K562 (cell line): Measurements from ENCODE around the gene NR1H2. TPM values are rescaled to one million over a fixed set of nuclear protein-coding genes. Genes with fewer than 3 reads are reported as not detected.
A peak's percentile ranks its signal among the peaks of the same experiment; 100 is the strongest.

Source experiments
- ATAC-seq: fragments of 200-7000 bp; cut with Tn5 transposase; 3 replicates; pipeline ENCODE4 v1.9.1; 2020; ENCODE audit warnings: moderate library complexity
- BruUV-seq: library from RNA; stranded (reverse); fragments of 400-500 nt; replicated peaks from 2 replicates; lab custom pipeline; 2021; lab: Mats Ljungman, UMichigan
- CTCF ChIA-PET: fragments of 300-600 bp; formaldehyde crosslinking; extraction: SDS; loops from one replicate; lab custom pipeline; 2021; ENCODE audit warnings: low intra/inter-chr PET ratio; lab: Yijun Ruan, JAX
- POLR2A ChIA-PET: fragments of 300-600, 350-650 bp; sonication (Branson Sonifier 250); formaldehyde crosslinking; extraction: SDS; loops from one replicate; lab custom pipeline; 2021; ENCODE audit warnings: antibody characterized with exemption, inconsistent platforms; lab: Yijun Ruan, JAX
- DNase-seq, 4 experiments: peaks; one replicate each; pipeline versions ENCODE4 v3.0.0 to v3.0.0-alpha.2; 2011 to 2018; ENCODE audit warnings: low spot score in 3 of 4, mixed read lengths in 3 of 4; ENCODE audit errors: extremely low read depth in 1 of 4
- FAIRE-seq: peaks from 2 replicates; lab custom pipeline; 2011; peaks lifted over from hg19 to GRCh38; lab: Jason Lieb, UNC
- H2AFZ ChIP-seq: 2 replicates; pipeline ENCODE4 v1.6.0; 2011; ENCODE audit warnings: low read depth, low read length, control low read depth, inconsistent platforms
- H3K27ac ChIP-seq: fragments of 200-600 bp; 3 replicates; pipeline ENCODE4 v1.8.0; 2011; ENCODE audit warnings: low read depth, mild to moderate bottlenecking, control low read depth, inconsistent platforms, low read length, moderate library complexity, mixed read lengths; ENCODE audit errors: extremely low read depth
- H3K27me3 ChIP-seq, 2 experiments: fragments of 300-600 bp in 1 of 2; 2 replicates in 1 of 2; 3 replicates in 1 of 2; pipeline versions ENCODE4 v1.6.0 to v1.8.0; 2011; ENCODE audit warnings: inconsistent platforms in 2 of 2, low read length in 2 of 2, mild to moderate bottlenecking in 1 of 2, mixed read lengths in 1 of 2, moderate library complexity in 1 of 2; ENCODE audit not compliant: control insufficient read depth in 2 of 2, insufficient read depth in 2 of 2
- H3K36me3 ChIP-seq: fragments of 300-600 bp; 3 replicates; pipeline ENCODE4 v1.8.0; 2011; ENCODE audit warnings: mild to moderate bottlenecking, low read length, inconsistent platforms; ENCODE audit not compliant: control insufficient read depth, insufficient read depth
- H3K4me1 ChIP-seq, 2 experiments: fragments of 200-600 bp in 1 of 2; replicated peaks in 1 of 2; 2 replicates in 1 of 2; 3 replicates in 1 of 2; pipeline versions ENCODE4 v1.5.1 to v1.8.0; 2011; ENCODE audit warnings: inconsistent platforms in 2 of 2, low read length in 2 of 2, mild to moderate bottlenecking in 1 of 2, mixed read lengths in 1 of 2, moderate library complexity in 1 of 2; ENCODE audit not compliant: control insufficient read depth in 2 of 2, insufficient read depth in 2 of 2
- H3K4me2 ChIP-seq: 2 replicates; pipeline ENCODE4 v1.6.1; 2011; ENCODE audit warnings: low read length, control low read depth, inconsistent platforms, mixed read lengths; ENCODE audit not compliant: insufficient read depth
- H3K4me3 ChIP-seq: fragments of 200-600 bp; sonication (generic), shearing (Covaris generic); 2 replicates; pipeline ENCODE4 v1.5.1; 2016; ENCODE audit warnings: control low read depth, inconsistent platforms
- H3K79me2 ChIP-seq: fragments of 200-600 bp; 3 replicates; pipeline ENCODE4 v1.8.0; 2011; ENCODE audit warnings: low read length, inconsistent platforms; ENCODE audit not compliant: control insufficient read depth, insufficient read depth
- H3K9ac ChIP-seq, 2 experiments: 2 replicates each; pipeline versions ENCODE4 v1.6.0 to v1.6.1; 2011; ENCODE audit warnings: low read depth in 2 of 2, low read length in 2 of 2, control low read depth in 1 of 2, inconsistent platforms in 1 of 2, mild to moderate bottlenecking in 1 of 2, mixed read lengths in 1 of 2; ENCODE audit not compliant: insufficient read depth in 1 of 2
- H3K9me1 ChIP-seq: one replicate; pipeline ENCODE4 v1.6.0; 2011; ENCODE audit warnings: inconsistent platforms, mild to moderate bottlenecking, low read length, moderate library complexity; ENCODE audit not compliant: control insufficient read depth, insufficient read depth
- H3K9me3 ChIP-seq: replicated peaks from 2 replicates; pipeline ENCODE4 v1.5.1; 2011; ENCODE audit warnings: low read depth, low read length, inconsistent platforms; ENCODE audit not compliant: control insufficient read depth, insufficient read depth
- H4K20me1 ChIP-seq: replicated peaks from 2 replicates; pipeline ENCODE4 v1.6.1; 2011; ENCODE audit warnings: low read length, inconsistent platforms, mixed read lengths; ENCODE audit not compliant: control insufficient read depth, insufficient read depth
- ARID4B ChIP-seq: sonication (generic); formaldehyde crosslinking; IDR thresholded peaks from 2 replicates; pipeline ENCODE4 v1.8.0; 2022; ENCODE audit warnings: mild to moderate bottlenecking, missing genetic modification reagents
- ESRRA ChIP-seq: fragments of 450-650 bp; IDR thresholded peaks from 2 replicates; pipeline ENCODE4 v1.6.1; 2014; ENCODE audit warnings: low read depth, mild to moderate bottlenecking, moderate library complexity, borderline replicate concordance
- MNT ChIP-seq, 2 experiments: fragments of 450-650 bp; conservative IDR thresholded peaks; 2 replicates each; pipeline ENCODE4 v1.6.1; 2017; ENCODE audit warnings: mild to moderate bottlenecking in 2 of 2, moderate library complexity in 2 of 2
- PURB ChIP-seq: sonication (generic); formaldehyde crosslinking; IDR thresholded peaks from 2 replicates; pipeline ENCODE4 v1.9.0; 2021; ENCODE audit warnings: low read depth, mild to moderate bottlenecking, missing genetic modification reagents
- RBM14 ChIP-seq: fragments of 200-400 bp; formaldehyde crosslinking; IDR thresholded peaks from 2 replicates; pipeline ENCODE4 v1.6.1; 2018; ENCODE audit warnings: low read depth, mild to moderate bottlenecking, low read length, moderate library complexity, borderline replicate concordance; ENCODE audit not compliant: insufficient read depth
- SMARCA5 ChIP-seq: fragments of 450-650 bp; IDR thresholded peaks from 2 replicates; pipeline ENCODE4 v1.6.1; 2016
- SUPT5H ChIP-seq: fragments of 450-650 bp; IDR thresholded peaks from 2 replicates; pipeline ENCODE4 v1.6.1; 2016
- TCF15 ChIP-seq: fragments of 250-450 bp; sonication (Bioruptor Pico); IDR thresholded peaks from 2 replicates; pipeline ENCODE4 v1.8.0; 2022; ENCODE audit warnings: moderate library complexity, mild to moderate bottlenecking, inconsistent platforms
- TCFL5 ChIP-seq: fragments of 250-450 bp; sonication (Bioruptor Pico); conservative IDR thresholded peaks from 2 replicates; pipeline ENCODE4 v1.6.1; 2021; ENCODE audit warnings: mild to moderate bottlenecking, moderate library complexity, matching md5 sums
- XRCC3 ChIP-seq: fragments of 450-650 bp; IDR thresholded peaks from 2 replicates; pipeline ENCODE4 v1.6.1; 2017; ENCODE audit warnings: mild to moderate bottlenecking, moderate library complexity
- ZKSCAN1 ChIP-seq: fragments of 150-350 bp; IDR thresholded peaks from 2 replicates; pipeline ENCODE4 v1.6.1; 2016; ENCODE audit warnings: low read depth, low read length
- ZNF121 ChIP-seq: sonication (generic); formaldehyde crosslinking; conservative IDR thresholded peaks from 2 replicates; pipeline ENCODE4 v1.8.0; 2022; ENCODE audit warnings: missing genetic modification reagents
- ZNF77 ChIP-seq: fragments of 250-450 bp; sonication (Bioruptor Pico); IDR thresholded peaks from 2 replicates; pipeline ENCODE4 v1.5.0; 2020
- WGBS: fragments of 100-300 bp; shearing (Covaris generic); methylation state at CpG from one replicate; pipeline ENCODE4 v1.1.6; 2016; ENCODE audit warnings: low coverage, mixed read lengths; ENCODE audit not compliant: insufficient coverage; ENCODE audit errors: missing lambda C conversion rate; 5-methylcytosine and 5-hydroxymethylcytosine counted together
- in situ Hi-C: fragments of 300-500 bp; cut with MboI; formaldehyde crosslinking; loops from 4 replicates; pipeline ENCODE4 v1.15.0; 2018; ENCODE audit warnings: inconsistent platforms, mixed read lengths
- intact Hi-C: fragments of 100-400 bp; cut with micrococcal nuclease; formaldehyde crosslinking; loops from 2 replicates; pipeline ENCODE4 v1.14.2; 2022
- polyA plus RNA-seq, 8 experiments: library from polyadenylated mRNA; depleted of rRNA in 4 of 8; stranded (reverse) in 5 of 8; unstranded in 3 of 8; fragments of >200 nt; fragmentation: Nextera tagmentation in 2 of 8; fragmentation: Illumina TruSeq in 1 of 8; extraction: Ambion mirVana in 2 of 8; extraction: Trizol in 1 of 8; gene quantifications; 2 replicates each; pipeline versions ENCODE4 v1.2.1 to v1.2.3, GENCODE V29; 2011 to 2014; ENCODE audit warnings: inconsistent platforms in 1 of 8, missing spikeins in 1 of 8
- total RNA-seq, 7 experiments: library from RNA; depleted of rRNA in 6 of 7; stranded (reverse); fragments of >200 nt in 6 of 7; fragmentation: Illumina TruSeq in 2 of 7; extraction: Trizol in 2 of 7; gene quantifications; 2 replicates each; pipeline versions ENCODE4 v1.2.1 to v1.2.3, GENCODE V29; 2011 to 2021; ENCODE audit warnings: low replicate concordance in 1 of 7

Gene NR1H2
- total and polyA plus RNA-seq, 9 of the 15 experiments (the other 6 are each of a cell fraction or from before 2014, with no cell fraction given): 0.11 to 73.8 (median 24.0) TPM

- no peak overlapping the region for H2AFZ ChIP-seq
- DNase-seq: no peak
- H3K27me3 ChIP-seq: no peaks in the 10 kb centered on the region
- H3K4me3 ChIP-seq: no peak overlapping the region
- no peaks in the 10 kb centered on the region for H3K9me3 ChIP-seq
- no peak overlapping the region for H3K27ac ChIP-seq
- H3K79me2 ChIP-seq: no peaks in the 10 kb centered on the region
- intact Hi-C loops (no loop called here), in situ Hi-C loops (no loop called here)
- H3K4me1 ChIP-seq: peaks cover 0 to 24% of the 10 kb centered on the region in 2 experiments; a peak in 2 of 5 replicates
- WGBS: 71% methylated on average over 13 of the region's 18 CpGs
- no TSS peak for BruUV-seq
- H3K9me1 ChIP-seq: no peaks in the 10 kb centered on the region
- TF ChIP-seq PURB: no peak
- TF ChIP-seq ZNF121 (CRISPR knock-in tag): peak; percentile 83
- no peak for TF ChIP-seq ZNF77 (CRISPR knock-in tag)
- no peak for TF ChIP-seq SUPT5H
- TF ChIP-seq XRCC3: no peak
- TF ChIP-seq ARID4B (CRISPR knock-in tag): no peak
- TF ChIP-seq RBM14: no peak
- no peak for TF ChIP-seq TCFL5 (CRISPR knock-in tag)
- TF ChIP-seq ZKSCAN1: no peak
- TF ChIP-seq TCF15 (CRISPR knock-in tag): no peak
- TF ChIP-seq ESRRA: 0 out of 2 replicates have a peak, but pooled peaks have one; percentile 26
- TF ChIP-seq MNT (conservative IDR thresholded peaks at IDR 0.05): no peak
- no peak for TF ChIP-seq SMARCA5
- no peak overlapping the region for H3K4me2 ChIP-seq
- H3K9ac ChIP-seq: no peak overlapping the region; a peak in 1 of 4 replicates
- POLR2A ChIA-PET: interaction anchor here (1.8 kb wide), 1 partner anchor 37 kb away, joined by 4 read pairs; no protein-coding TSS in a partner anchor
- no peaks in the 10 kb centered on the region for H4K20me1 ChIP-seq
- CTCF ChIA-PET: no interaction called here
- no peaks in the 10 kb centered on the region; the same call in 2 of the 3 replicates for H3K36me3 ChIP-seq
- no peak for FAIRE-seq
- ATAC-seq: no peak
Observed at GRCh38 chr19:50422397-50423278, 46.4 kb downstream of the NR1H2 start.
